ENCODE measurements around the gene KLK8. TPM values are rescaled to one million over a fixed set of nuclear protein-coding genes. Genes with fewer than 3 reads are reported as not detected.

KLK8 gene
- total RNA-seq, 1 donor from 2014 or later = not detected

GRCh38 chr19:51030631-51031030 lies 29.2 kb upstream of the KLK8 start:
- no peaks in the 10 kb centered on the region for H3K36me3 Mint-ChIP-seq (ENCODE audit: low read depth, unreplicated experiment)
- H3K4me3 ChIP-seq (ENCODE audit: insufficient read depth, low read depth, low read length) = no peak overlapping the region
- DNase-seq (ENCODE audit: low read depth) = no peak
- H4K20me1 ChIP-seq (ENCODE audit: insufficient read depth, low read length) = no peaks in the 10 kb centered on the region
- H3K27ac Mint-ChIP-seq (ENCODE audit: unreplicated experiment) = no peak overlapping the region
- no peak for FAIRE-seq
- H3K79me2 ChIP-seq (ENCODE audit: insufficient read depth, low read length) = no peaks in the 10 kb centered on the region
- no peaks in the 10 kb centered on the region for H3K36me3 ChIP-seq (ENCODE audit: insufficient read depth, low read length)
- H3K4me1 ChIP-seq (ENCODE audit: insufficient read depth, low read length) = no peaks in the 10 kb centered on the region
- peaks cover 7% of the 10 kb centered on the region for H3K9me3 Mint-ChIP-seq (ENCODE audit: unreplicated experiment)
- no peak overlapping the region for H3K4me3 Mint-ChIP-seq (ENCODE audit: unreplicated experiment)
- H3K27me3 Mint-ChIP-seq (ENCODE audit: low read depth, unreplicated experiment) = peaks cover 42% of the 10 kb centered on the region
- H3K27me3 ChIP-seq (ENCODE audit: insufficient read depth, low read length) = no peaks in the 10 kb centered on the region
- H3K9ac ChIP-seq (ENCODE audit: low read length) = no peak overlapping the region
- H3K4me1 Mint-ChIP-seq (ENCODE audit: low read depth, unreplicated experiment) = no peaks in the 10 kb centered on the region
- no peaks in the 10 kb centered on the region for H3K9me3 ChIP-seq (ENCODE audit: insufficient read depth, low read depth, low read length)
- no peak overlapping the region for H2AFZ ChIP-seq (ENCODE audit: low read depth, low read length)
- H3K27ac ChIP-seq (ENCODE audit: low read depth, low read length) = no peak overlapping the region
- TF ChIP-seq CTCF (IDR thresholded peaks at IDR 0.05; ENCODE audit: insufficient read depth, low read depth, low read length) (no peak), EZH2 (IDR thresholded peaks at IDR 0.05; ENCODE audit: insufficient read depth, low read length) (no peak)
- no peak overlapping the region for H3K4me2 ChIP-seq (ENCODE audit: low read length)

GRCh38 chr19:51029718-51030117 lies 28.3 kb upstream of the KLK8 start:
- no peak overlapping the region for H3K27ac Mint-ChIP-seq (ENCODE audit: unreplicated experiment)
- TF ChIP-seq CTCF (IDR thresholded peaks at IDR 0.05; ENCODE audit: insufficient read depth, low read depth, low read length) (no peak), EZH2 (IDR thresholded peaks at IDR 0.05; ENCODE audit: insufficient read depth, low read length) (no peak)
- no peak for FAIRE-seq

GRCh38 chr19:51027873-51028272 lies 26.5 kb upstream of the KLK8 start:
- no peaks in the 10 kb centered on the region for H3K27me3 ChIP-seq (ENCODE audit: insufficient read depth, low read length)
- no peaks in the 10 kb centered on the region for H3K36me3 ChIP-seq (ENCODE audit: insufficient read depth, low read length)
- DNase-seq (ENCODE audit: low read depth) = no peak
- no peak for FAIRE-seq
- H3K9me3 ChIP-seq (ENCODE audit: insufficient read depth, low read depth, low read length) = no peaks in the 10 kb centered on the region
- H3K9ac ChIP-seq (ENCODE audit: low read length) = no peak overlapping the region
- no peaks in the 10 kb centered on the region for H3K4me1 ChIP-seq (ENCODE audit: insufficient read depth, low read length)
- no peak overlapping the region for H2AFZ ChIP-seq (ENCODE audit: low read depth, low read length)
- TF ChIP-seq EZH2 (IDR thresholded peaks at IDR 0.05; ENCODE audit: insufficient read depth, low read length) = no peak
- no peaks in the 10 kb centered on the region for H3K79me2 ChIP-seq (ENCODE audit: insufficient read depth, low read length)
- H3K27ac ChIP-seq (ENCODE audit: low read depth, low read length) = no peak overlapping the region
- no peaks in the 10 kb centered on the region for H4K20me1 ChIP-seq (ENCODE audit: insufficient read depth, low read length)
- Mint-ChIP-seq H3K9me3 (ENCODE audit: unreplicated experiment) (peaks cover 7% of the 10 kb centered on the region), H3K4me3 (ENCODE audit: unreplicated experiment) (no peak overlapping the region), H3K27me3 (ENCODE audit: low read depth, unreplicated experiment) (peaks cover 51% of the 10 kb centered on the region), H3K4me1 (ENCODE audit: low read depth, unreplicated experiment) (no peaks in the 10 kb centered on the region), H3K27ac (ENCODE audit: unreplicated experiment) (no peak overlapping the region), H3K36me3 (ENCODE audit: low read depth, unreplicated experiment) (no peaks in the 10 kb centered on the region)
- no peak overlapping the region for H3K4me2 ChIP-seq (ENCODE audit: low read length)
- no peak overlapping the region for H3K4me3 ChIP-seq (ENCODE audit: insufficient read depth, low read depth, low read length)

More at GRCh38 chr19:51029718-51030117, 28.3 kb upstream of the KLK8 start:
- no peaks in the 10 kb centered on the region for H3K4me1 Mint-ChIP-seq (ENCODE audit: low read depth, unreplicated experiment)
- no peak overlapping the region for H3K4me2 ChIP-seq (ENCODE audit: low read length)
- H3K4me1 ChIP-seq (ENCODE audit: insufficient read depth, low read length) = no peaks in the 10 kb centered on the region
- peaks cover 7% of the 10 kb centered on the region for H3K9me3 Mint-ChIP-seq (ENCODE audit: unreplicated experiment)
- no peaks in the 10 kb centered on the region for H4K20me1 ChIP-seq (ENCODE audit: insufficient read depth, low read length)
- H3K4me3 ChIP-seq (ENCODE audit: insufficient read depth, low read depth, low read length) = no peak overlapping the region
- no peaks in the 10 kb centered on the region for H3K36me3 ChIP-seq (ENCODE audit: insufficient read depth, low read length)
- H3K79me2 ChIP-seq (ENCODE audit: insufficient read depth, low read length) = no peaks in the 10 kb centered on the region
- H3K27me3 ChIP-seq (ENCODE audit: insufficient read depth, low read length) = no peaks in the 10 kb centered on the region
- no peak overlapping the region for H2AFZ ChIP-seq (ENCODE audit: low read depth, low read length)
- DNase-seq (ENCODE audit: low read depth) = no peak
- no peaks in the 10 kb centered on the region for H3K36me3 Mint-ChIP-seq (ENCODE audit: low read depth, unreplicated experiment)
- peaks cover 44% of the 10 kb centered on the region for H3K27me3 Mint-ChIP-seq (ENCODE audit: low read depth, unreplicated experiment)
- H3K9ac ChIP-seq (ENCODE audit: low read length) = no peak overlapping the region
- H3K9me3 ChIP-seq (ENCODE audit: insufficient read depth, low read depth, low read length) = no peaks in the 10 kb centered on the region
- H3K27ac ChIP-seq (ENCODE audit: low read depth, low read length) = no peak overlapping the region
- H3K4me3 Mint-ChIP-seq (ENCODE audit: unreplicated experiment) = no peak overlapping the region

Data from astrocyte (in vitro differentiated cells and primary cell).